CD14-positive monocyte (primary cell): Measurements from ENCODE around the gene ZNF638. TPM values are rescaled to one million over a fixed set of nuclear protein-coding genes. Genes with fewer than 3 reads are reported as not detected.

ENCODE experiments used
- DNase-seq, 3 donors: peaks; one replicate each; pipeline ENCODE4 v3.0.0-alpha.2; 2011 to 2022
- H2AFZ ChIP-seq: 2 replicates; pipeline ENCODE4 v1.6.0; 2012; ENCODE audit warnings: mild to moderate bottlenecking, low read depth, low read length, inconsistent platforms; ENCODE audit not compliant: insufficient read depth, poor library complexity, severe bottlenecking
- H3K27ac ChIP-seq, 2 donors: 1 replicate in 1 of 2; 2 replicates in 1 of 2; pipeline ENCODE4 v1.5.1; 2012 to 2013; ENCODE audit warnings: low read length in 2 of 2, control low read depth in 1 of 2, inconsistent platforms in 1 of 2, low read depth in 1 of 2, mild to moderate bottlenecking in 1 of 2
- H3K27me3 ChIP-seq, 2 donors: one replicate each; pipeline versions ENCODE4 v1.6.0 to v1.6.1; 2011 to 2013; ENCODE audit warnings: low read length in 2 of 2; ENCODE audit not compliant: control insufficient read depth in 2 of 2, insufficient read depth in 2 of 2
- H3K36me3 ChIP-seq, 2 donors: replicated peaks in 1 of 2; 1 replicate in 1 of 2; 2 replicates in 1 of 2; pipeline versions ENCODE4 v1.5.1 to v1.6.1; 2012 to 2013; ENCODE audit warnings: low read length in 2 of 2, control low read depth in 1 of 2, inconsistent platforms in 1 of 2, mild to moderate bottlenecking in 1 of 2; ENCODE audit not compliant: insufficient read depth in 2 of 2, control insufficient read depth in 1 of 2
- H3K4me1 ChIP-seq, 2 donors: 1 replicate in 1 of 2; 2 replicates in 1 of 2; pipeline versions ENCODE4 v1.5.1 to v1.6.1; 2012 to 2013; ENCODE audit warnings: low read length in 2 of 2, control low read depth in 1 of 2, inconsistent platforms in 1 of 2, mild to moderate bottlenecking in 1 of 2, moderate library complexity in 1 of 2; ENCODE audit not compliant: insufficient read depth in 2 of 2, control insufficient read depth in 1 of 2
- H3K4me2 ChIP-seq: replicated peaks from 2 replicates; pipeline ENCODE3; 2012; ENCODE audit warnings: low read length, moderate library complexity, mild to moderate bottlenecking; ENCODE audit not compliant: poor library complexity, severe bottlenecking; ENCODE audit errors: extremely low read depth
- H3K4me3 ChIP-seq, 3 experiments: fragments of 200-600 bp in 1 of 3; sonication (generic) in 1 of 3; replicated peaks in 1 of 3; 1 replicate in 2 of 3; 2 replicates in 1 of 3; pipeline ENCODE4 v1.5.1; 2011 to 2013; ENCODE audit warnings: low read length in 3 of 3, mild to moderate bottlenecking in 3 of 3, control low read depth in 2 of 3, low read depth in 2 of 3, inconsistent platforms in 1 of 3, moderate library complexity in 1 of 3
- H3K79me2 ChIP-seq: 2 replicates; pipeline ENCODE4 v1.6.0; 2012; ENCODE audit warnings: mild to moderate bottlenecking, control low read depth, inconsistent platforms, low read length, moderate library complexity; ENCODE audit not compliant: insufficient read depth
- H3K9ac ChIP-seq: 2 replicates; pipeline ENCODE4 v1.6.0; 2017; ENCODE audit warnings: low read length, mild to moderate bottlenecking; ENCODE audit not compliant: insufficient read depth, poor library complexity, severe bottlenecking
- H3K9me3 ChIP-seq, 2 donors: replicated peaks in 1 of 2; 1 replicate in 1 of 2; 2 replicates in 1 of 2; pipeline versions ENCODE4 v1.5.1 to v1.6.1; 2012 to 2013; ENCODE audit warnings: low read length in 2 of 2, control low read depth in 1 of 2; ENCODE audit not compliant: control insufficient read depth in 1 of 2, insufficient read depth in 1 of 2
- H4K20me1 ChIP-seq: 2 replicates; pipeline ENCODE4 v1.6.0; 2012; ENCODE audit warnings: mild to moderate bottlenecking, low read length, control low read depth, moderate library complexity; ENCODE audit not compliant: insufficient read depth
- H3K27ac Mint-ChIP-seq, 7 donors: one replicate each; pipeline ENCODE4 v1.8.0; 2020; ENCODE audit warnings: mild to moderate bottlenecking in 7 of 7, mixed read lengths in 7 of 7, moderate library complexity in 6 of 7, inconsistent platforms in 2 of 7
- H3K27me3 Mint-ChIP-seq, 3 donors: one replicate each; pipeline ENCODE4 v1.8.0; 2021 to 2022; ENCODE audit warnings: low read depth in 3 of 3, mild to moderate bottlenecking in 3 of 3, mixed read lengths in 3 of 3, moderate library complexity in 3 of 3, inconsistent platforms in 1 of 3
- H3K36me3 Mint-ChIP-seq, 2 donors: one replicate each; pipeline ENCODE4 v1.8.0; 2020; ENCODE audit warnings: mixed read lengths in 2 of 2, inconsistent platforms in 1 of 2, mild to moderate bottlenecking in 1 of 2
- H3K4me1 Mint-ChIP-seq: one replicate; pipeline ENCODE4 v1.8.0; 2020; ENCODE audit warnings: mild to moderate bottlenecking, mixed read lengths
- H3K4me3 Mint-ChIP-seq, 2 donors: one replicate each; pipeline ENCODE4 v1.8.0; 2020; ENCODE audit warnings: mild to moderate bottlenecking in 2 of 2, mixed read lengths in 2 of 2, moderate library complexity in 1 of 2
- H3K9me3 Mint-ChIP-seq, 7 donors: one replicate each; pipeline ENCODE4 v1.8.0; 2020 to 2022; ENCODE audit warnings: mixed read lengths in 7 of 7, mild to moderate bottlenecking in 6 of 7, moderate library complexity in 6 of 7, inconsistent platforms in 2 of 7
- WGBS: methylation state at CpG from one replicate; pipeline ENCODE4 v1.1.5; 2013; ENCODE audit warnings: missing lambda C conversion rate; ENCODE audit not compliant: insufficient coverage; 5-methylcytosine and 5-hydroxymethylcytosine counted together
- intact Hi-C, 2 donors: fragments of 100-400 bp; cut with micrococcal nuclease; formaldehyde crosslinking; loops; one replicate each; pipeline versions ENCODE4 v1.15.0 to v1.15.1; 2023
- polyA plus RNA-seq, 3 donors: library from polyadenylated mRNA; depleted of rRNA in 1 of 3; unstranded in 2 of 3; stranded (reverse) in 1 of 3; fragments of 300-500 nt in 2 of 3; fragments of >200 nt in 1 of 3; fragmentation: Illumina TruSeq in 2 of 3; gene quantifications; 1 replicate in 2 of 3; 2 replicates in 1 of 3; pipeline ENCODE4 v1.2.3, GENCODE V29; 2012 to 2021
- TF ChIP-seq, protein P1 (sequence below): fragments of 200-600 bp; IDR thresholded peaks from one replicate; pipeline ENCODE4 v1.8.0; 2022; ENCODE audit warnings: antibody characterized with exemption, mild to moderate bottlenecking

The ZNF638 gene
- polyA plus RNA-seq, 3 donors = 19.1 to 64.6 (median 22.4) TPM

DNA sequence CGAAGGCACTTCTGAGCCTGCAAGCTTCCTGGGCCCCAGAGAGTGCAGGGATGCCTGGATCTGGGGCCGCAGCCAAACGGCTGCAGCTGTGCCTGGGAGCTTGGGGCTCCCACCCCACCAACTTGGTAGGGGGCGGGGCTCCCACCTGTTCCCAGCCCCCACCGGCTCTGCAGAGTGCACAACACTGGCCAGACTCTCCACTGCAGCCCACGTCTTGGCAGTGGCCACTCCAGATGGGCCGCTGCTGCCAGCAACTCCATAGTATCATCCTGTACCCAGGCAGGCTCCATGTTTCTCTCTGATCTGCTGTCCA is 131.7 kb downstream of the ZNF638 start:
- H3K9me3 ChIP-seq = peaks cover 0 to 17% of the 10 kb centered on the region in 2 donors
- Mint-ChIP-seq H3K27me3 (peaks cover 7 to 16% (median 9%) of the 10 kb centered on the region in 3 donors), H3K27ac (no peak overlapping the region), H3K4me3 (no peak overlapping the region), H3K36me3 (peaks cover 44 to 48% of the 10 kb centered on the region in 2 donors), H3K9me3 (peaks cover 4 to 16% (median 13%) of the 10 kb centered on the region in 7 donors), H3K4me1 (peaks cover 45% of the 10 kb centered on the region)
- TF ChIP-seq, protein P1, sequence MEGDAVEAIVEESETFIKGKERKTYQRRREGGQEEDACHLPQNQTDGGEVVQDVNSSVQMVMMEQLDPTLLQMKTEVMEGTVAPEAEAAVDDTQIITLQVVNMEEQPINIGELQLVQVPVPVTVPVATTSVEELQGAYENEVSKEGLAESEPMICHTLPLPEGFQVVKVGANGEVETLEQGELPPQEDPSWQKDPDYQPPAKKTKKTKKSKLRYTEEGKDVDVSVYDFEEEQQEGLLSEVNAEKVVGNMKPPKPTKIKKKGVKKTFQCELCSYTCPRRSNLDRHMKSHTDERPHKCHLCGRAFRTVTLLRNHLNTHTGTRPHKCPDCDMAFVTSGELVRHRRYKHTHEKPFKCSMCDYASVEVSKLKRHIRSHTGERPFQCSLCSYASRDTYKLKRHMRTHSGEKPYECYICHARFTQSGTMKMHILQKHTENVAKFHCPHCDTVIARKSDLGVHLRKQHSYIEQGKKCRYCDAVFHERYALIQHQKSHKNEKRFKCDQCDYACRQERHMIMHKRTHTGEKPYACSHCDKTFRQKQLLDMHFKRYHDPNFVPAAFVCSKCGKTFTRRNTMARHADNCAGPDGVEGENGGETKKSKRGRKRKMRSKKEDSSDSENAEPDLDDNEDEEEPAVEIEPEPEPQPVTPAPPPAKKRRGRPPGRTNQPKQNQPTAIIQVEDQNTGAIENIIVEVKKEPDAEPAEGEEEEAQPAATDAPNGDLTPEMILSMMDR = no peak
- 93% methylated on average over 6 of the region's 7 CpGs for WGBS
- H3K4me2 ChIP-seq = no peak overlapping the region
- no peak overlapping the region for H3K27ac ChIP-seq
- H3K27me3 ChIP-seq = peaks cover 0 to 41% of the 10 kb centered on the region in 2 donors
- H3K79me2 ChIP-seq = peaks cover 100% of the 10 kb centered on the region
- H3K4me1 ChIP-seq = peaks cover 30 to 64% of the 10 kb centered on the region in 2 donors
- intact Hi-C loops = loop anchor here in 1 of 2 donors (5.0 kb wide), 1 partner anchor 49 kb away; no protein-coding TSS in a partner anchor
- DNase-seq = no peak
- no peak overlapping the region for H3K9ac ChIP-seq
- no peak overlapping the region for H3K4me3 ChIP-seq
- H2AFZ ChIP-seq = no peak overlapping the region
- H4K20me1 ChIP-seq = peaks cover 100% of the 10 kb centered on the region
- peaks cover 16 to 63% of the 10 kb centered on the region in 2 donors for H3K36me3 ChIP-seq

DNA sequence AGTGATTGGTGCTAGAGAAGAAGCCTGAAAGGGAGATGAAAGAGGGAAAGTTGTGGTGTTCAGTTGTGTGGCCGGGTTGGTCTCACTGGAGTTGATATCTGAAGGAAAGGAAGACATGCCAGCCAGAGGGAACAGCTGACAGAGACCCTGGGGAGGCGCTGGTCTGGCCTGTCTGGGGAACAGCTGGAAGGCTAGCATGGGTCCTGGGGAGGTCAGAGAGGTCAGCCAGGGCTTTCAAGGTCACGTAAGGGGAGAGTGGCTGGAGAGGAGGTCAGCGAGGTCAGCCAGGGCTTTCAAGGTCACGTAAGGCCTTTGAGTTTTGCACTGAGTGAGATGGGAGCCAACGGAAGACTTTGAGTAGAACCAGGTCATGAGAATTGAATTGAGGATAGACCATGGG is 132.8 kb downstream of the ZNF638 start:
- no peak overlapping the region for H3K27ac Mint-ChIP-seq
- H3K27me3 Mint-ChIP-seq = peaks cover 11 to 23% (median 16%) of the 10 kb centered on the region in 3 donors
- H3K4me1 Mint-ChIP-seq = peaks cover 50% of the 10 kb centered on the region
- WGBS = 96% methylated on average over 6 of the region's 6 CpGs
- H3K36me3 Mint-ChIP-seq = peaks cover 42 to 47% of the 10 kb centered on the region in 2 donors
- no peak for DNase-seq
- H3K9me3 Mint-ChIP-seq = peaks cover 4 to 16% (median 13%) of the 10 kb centered on the region in 7 donors
- Histone ChIP-seq H3K9ac (no peak overlapping the region), H3K27me3 (peaks cover 0 to 50% of the 10 kb centered on the region in 2 donors), H3K27ac (no peak overlapping the region), H3K79me2 (peaks cover 100% of the 10 kb centered on the region), H3K4me2 (no peak overlapping the region), H3K9me3 (peaks cover 0 to 17% of the 10 kb centered on the region in 2 donors), H3K36me3 (peaks cover 9 to 52% of the 10 kb centered on the region in 2 donors), H3K4me3 (no peak overlapping the region), H3K4me1 (peaks cover 29 to 70% of the 10 kb centered on the region in 2 donors), H2AFZ (no peak overlapping the region), H4K20me1 (peaks cover 100% of the 10 kb centered on the region)
- intact Hi-C loops = loop anchor here in 1 of 2 donors (5.0 kb wide), 1 partner anchor 48 kb away; no protein-coding TSS in a partner anchor
- no peak overlapping the region for H3K4me3 Mint-ChIP-seq
- TF ChIP-seq, protein P1 = no peak
